Suprapubic skin (tissue), 4 donors: Measurements from ENCODE around the gene HRH2.

Source experiments
- EP300 ChIP-seq: sonication (generic); formaldehyde crosslinking; IDR thresholded peaks from one replicate; pipeline ENCODE4 v1.6.1; 2017; ENCODE audit warnings: antibody characterized with exemption
- POLR2AphosphoS5 ChIP-seq, 3 donors: sonication (generic); formaldehyde crosslinking; IDR thresholded peaks; one replicate each; pipeline ENCODE4 v1.6.1; 2017; ENCODE audit warnings: antibody characterized with exemption in 3 of 3
- TF ChIP-seq, protein P1 (sequence below), 2 donors: fragments of 200-600 bp in 1 of 2; fragments of 450-650 bp in 1 of 2; sonication (generic) in 1 of 2; IDR thresholded peaks; one replicate each; pipeline ENCODE4 v1.5.1; 2016 to 2019; ENCODE audit warnings: antibody characterized with exemption in 2 of 2, mild to moderate bottlenecking in 1 of 2, moderate library complexity in 1 of 2

DNA sequence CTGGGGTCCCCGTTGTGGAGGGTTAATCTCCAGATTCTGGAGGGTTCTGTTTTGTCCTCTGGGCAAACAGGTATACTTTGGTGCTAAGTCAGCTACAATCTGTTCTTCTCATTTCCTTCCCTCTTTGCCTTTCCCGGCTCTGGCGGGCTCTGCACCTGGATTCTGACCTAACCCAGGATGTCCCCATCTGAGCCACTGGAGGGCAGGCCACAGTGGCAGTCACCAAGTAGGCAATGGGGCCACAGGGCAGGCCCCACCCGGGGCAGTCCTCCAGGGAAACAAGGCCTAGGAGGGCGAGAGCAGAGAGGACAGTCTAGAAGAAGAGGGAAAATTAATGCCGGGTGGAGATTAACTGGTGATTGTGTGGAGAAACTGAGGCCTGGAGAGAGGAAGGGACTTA lies 40.4 kb upstream of the HRH2 start:
- TF ChIP-seq, protein P1, sequence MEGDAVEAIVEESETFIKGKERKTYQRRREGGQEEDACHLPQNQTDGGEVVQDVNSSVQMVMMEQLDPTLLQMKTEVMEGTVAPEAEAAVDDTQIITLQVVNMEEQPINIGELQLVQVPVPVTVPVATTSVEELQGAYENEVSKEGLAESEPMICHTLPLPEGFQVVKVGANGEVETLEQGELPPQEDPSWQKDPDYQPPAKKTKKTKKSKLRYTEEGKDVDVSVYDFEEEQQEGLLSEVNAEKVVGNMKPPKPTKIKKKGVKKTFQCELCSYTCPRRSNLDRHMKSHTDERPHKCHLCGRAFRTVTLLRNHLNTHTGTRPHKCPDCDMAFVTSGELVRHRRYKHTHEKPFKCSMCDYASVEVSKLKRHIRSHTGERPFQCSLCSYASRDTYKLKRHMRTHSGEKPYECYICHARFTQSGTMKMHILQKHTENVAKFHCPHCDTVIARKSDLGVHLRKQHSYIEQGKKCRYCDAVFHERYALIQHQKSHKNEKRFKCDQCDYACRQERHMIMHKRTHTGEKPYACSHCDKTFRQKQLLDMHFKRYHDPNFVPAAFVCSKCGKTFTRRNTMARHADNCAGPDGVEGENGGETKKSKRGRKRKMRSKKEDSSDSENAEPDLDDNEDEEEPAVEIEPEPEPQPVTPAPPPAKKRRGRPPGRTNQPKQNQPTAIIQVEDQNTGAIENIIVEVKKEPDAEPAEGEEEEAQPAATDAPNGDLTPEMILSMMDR (IDR thresholded peaks at IDR 0.05) = no peak
- TF ChIP-seq EP300 (no peak), POLR2AphosphoS5 (IDR thresholded peaks at IDR 0.05) (no peak)
